ENCODE data around the gene BACH2. TPM values are rescaled to one million over a fixed set of nuclear protein-coding genes. Genes with fewer than 3 reads are reported as not detected.
A peak's percentile ranks its signal among the peaks of the same experiment; 100 is the strongest.

Gene BACH2
- polyA plus RNA-seq, 12 donors, result 4.4 to 11.8 (median 5.3) TPM; not detected in 1

GRCh38 chr6:90003941-90004340, 292.7 kb downstream of the BACH2 start:
- no peak for DNase-seq

GRCh38 chr6:90003069-90003795, 293.4 kb downstream of the BACH2 start:
- no peak for DNase-seq

- DNase-seq, result no peak
Measured at GRCh38 chr6:90000864-90001731, 295.5 kb downstream of the BACH2 start.

- DNase-seq, result no peak
Measured at GRCh38 chr6:89999945-90000825, 296.5 kb downstream of the BACH2 start.

GRCh38 chr6:89999154-89999553, 297.5 kb downstream of the BACH2 start:
- no peak for DNase-seq

- no peak for DNase-seq
Measured at GRCh38 chr6:89997456-89998445, 298.9 kb downstream of the BACH2 start.

- no peak for DNase-seq
Measured at GRCh38 chr6:89993411-89993810, 303.2 kb downstream of the BACH2 start.

- no peak for DNase-seq
Measured at GRCh38 chr6:89992818-89993217, 303.8 kb downstream of the BACH2 start.

GRCh38 chr6:89989742-89990141, 306.9 kb downstream of the BACH2 start:
- no peak for DNase-seq

GRCh38 chr6:89987830-89988229, 308.8 kb downstream of the BACH2 start:
- DNase-seq, result no peak

- no peak for DNase-seq
Measured at GRCh38 chr6:89987140-89987539, 309.5 kb downstream of the BACH2 start.

- no peak for DNase-seq
Measured at GRCh38 chr6:89986650-89987074, 310.0 kb downstream of the BACH2 start.

GRCh38 chr6:89985751-89986493, 310.7 kb downstream of the BACH2 start:
- no peak for DNase-seq

GRCh38 chr6:89984926-89985750, 311.5 kb downstream of the BACH2 start:
- peak; percentile 73 for DNase-seq

- no peak for DNase-seq
Measured at GRCh38 chr6:89980353-89980752, 316.3 kb downstream of the BACH2 start.

- no peak for DNase-seq
Measured at GRCh38 chr6:89979481-89980119, 317.0 kb downstream of the BACH2 start.

GRCh38 chr6:89978749-89979145, 317.9 kb downstream of the BACH2 start:
- no peak for DNase-seq

Measured in muscle of arm (tissue), 12 donors.